ENCODE results near the gene SLC25A33.

The SLC25A33 gene

DNA sequence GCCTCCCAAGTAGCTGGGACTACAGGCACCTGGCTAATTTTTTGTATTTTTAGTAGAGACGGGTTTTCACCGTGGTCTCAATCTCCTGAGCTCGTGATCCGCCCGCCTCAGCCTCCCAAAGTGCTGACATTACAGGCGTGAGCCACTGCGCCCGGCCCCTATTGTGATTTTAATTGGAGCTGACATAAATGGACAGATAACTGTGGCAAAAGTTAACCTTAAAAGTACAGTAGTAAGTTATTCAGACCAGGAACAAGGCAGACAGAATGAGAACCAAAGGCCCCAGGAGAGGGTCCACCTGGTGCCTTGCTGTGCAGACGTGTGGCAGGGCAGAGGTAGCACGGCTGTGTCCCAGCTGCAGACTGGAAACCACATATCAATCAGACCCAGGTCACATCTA is 60.5 kb downstream of the SLC25A33 start:
- in situ Hi-C loops (cut with MboI; ENCODE audit: low sequenced_read_pairs), result no loop called here

- in situ Hi-C loops (cut with MboI; ENCODE audit: low sequenced_read_pairs), result no loop called here
These were observed 61.9 kb downstream of the SLC25A33 start for GRCh38 chr1:9600861-9601834.

GRCh38 chr1:9601942-9602793 is 62.9 kb downstream of the SLC25A33 start:
- in situ Hi-C loops (cut with MboI; ENCODE audit: low sequenced_read_pairs), result no loop called here

DNA sequence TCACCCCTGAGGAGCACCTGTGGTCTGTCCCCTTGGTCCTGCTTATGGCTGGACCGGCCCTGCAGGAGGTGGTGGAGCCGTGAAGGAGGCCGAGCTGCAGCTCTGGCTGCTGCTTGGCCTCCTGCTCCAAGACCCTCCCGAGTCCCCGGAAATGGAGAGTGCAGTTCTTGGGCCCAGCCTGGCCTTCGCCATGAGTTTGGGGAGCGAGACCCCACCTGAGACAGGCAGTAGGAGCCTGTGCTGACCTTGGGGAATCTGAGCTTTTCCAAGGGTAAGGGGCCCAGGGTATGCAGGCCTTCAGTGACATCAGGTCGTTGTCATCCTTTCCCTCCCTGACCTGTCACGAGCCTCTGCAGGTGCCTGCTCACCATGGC is 63.5 kb downstream of the SLC25A33 start:
- in situ Hi-C loops (cut with MboI; ENCODE audit: low sequenced_read_pairs), result no loop called here

- in situ Hi-C loops (cut with MboI; ENCODE audit: low sequenced_read_pairs), result no loop called here
These were observed 64.0 kb downstream of the SLC25A33 start for GRCh38 chr1:9603307-9603706.

DNA sequence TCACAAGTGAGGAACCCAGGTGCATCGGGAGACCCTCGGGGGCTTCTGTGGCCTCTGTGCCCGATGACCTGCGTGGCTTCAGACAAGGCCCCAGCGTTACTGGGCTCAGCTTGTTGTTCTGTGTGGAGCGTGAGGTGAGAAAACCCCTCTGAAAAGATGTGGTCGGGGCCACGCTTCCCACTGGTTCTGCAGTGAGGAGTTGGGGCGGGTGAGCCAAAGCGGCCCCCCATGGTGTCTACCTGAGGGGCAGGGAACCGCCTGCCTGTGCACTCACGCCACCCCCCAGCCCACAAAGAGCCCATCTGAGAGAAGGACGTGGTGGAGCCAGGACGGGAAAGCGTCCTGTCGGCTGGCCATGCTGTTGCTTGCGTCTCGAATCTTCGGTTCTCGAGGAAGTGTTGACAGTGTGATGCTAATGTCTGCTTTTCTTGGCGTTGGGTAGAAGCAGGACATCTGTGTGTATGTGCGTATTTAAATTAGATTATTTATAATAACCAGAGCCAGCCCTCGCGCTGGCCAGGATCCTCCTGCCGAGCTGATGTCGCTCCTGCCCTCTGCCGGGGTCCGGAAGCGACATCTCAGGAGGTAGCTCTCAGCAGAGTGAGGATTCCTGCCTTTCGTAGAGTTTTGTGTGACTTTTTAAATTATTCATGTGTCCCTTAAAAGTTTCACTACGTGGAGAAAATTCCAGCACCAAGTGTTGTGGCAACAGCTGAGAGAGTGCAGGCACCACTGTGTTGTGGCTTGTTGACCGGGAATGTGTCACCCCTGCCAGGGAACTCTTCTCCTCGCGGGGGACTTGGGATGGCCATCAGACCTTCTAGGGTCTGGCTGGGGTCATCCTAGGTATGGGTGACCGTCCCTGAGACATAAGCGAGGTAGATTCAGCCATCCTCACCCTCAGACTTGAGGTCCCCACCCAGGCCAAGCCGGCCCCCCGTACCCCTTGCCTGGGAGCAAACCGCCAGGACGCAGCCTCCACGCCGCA is 64.8 kb downstream of the SLC25A33 start:
- in situ Hi-C loops (cut with MboI; ENCODE audit: low sequenced_read_pairs), result no loop called here

DNA sequence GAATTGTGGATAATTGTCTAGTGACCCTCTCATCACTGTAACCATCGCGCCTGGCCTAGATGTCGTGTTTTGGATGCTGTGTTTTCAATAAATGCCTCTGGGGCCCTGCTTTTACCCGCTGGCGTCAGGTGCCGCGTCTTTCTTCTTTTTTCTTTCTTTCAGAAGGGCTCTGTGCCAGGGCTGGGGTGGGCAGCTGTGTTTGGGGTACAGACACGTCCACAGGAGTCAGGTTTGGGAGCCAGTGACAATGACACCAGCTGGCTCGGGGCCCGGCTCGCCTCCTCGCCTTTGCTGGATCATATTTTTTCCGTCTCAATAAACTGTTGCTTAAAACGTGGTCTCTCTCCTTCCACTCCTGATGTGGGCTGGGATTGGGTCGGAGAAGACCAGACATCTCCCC is 65.6 kb downstream of the SLC25A33 start:
- in situ Hi-C loops (cut with MboI; ENCODE audit: low sequenced_read_pairs), result no loop called here

- in situ Hi-C loops (cut with MboI; ENCODE audit: low sequenced_read_pairs), result no loop called here
These were observed 66.7 kb downstream of the SLC25A33 start for GRCh38 chr1:9605946-9606455.

GRCh38 chr1:9606458-9606857 is 67.2 kb downstream of the SLC25A33 start:
- in situ Hi-C loops (cut with MboI; ENCODE audit: low sequenced_read_pairs), result no loop called here

DNA sequence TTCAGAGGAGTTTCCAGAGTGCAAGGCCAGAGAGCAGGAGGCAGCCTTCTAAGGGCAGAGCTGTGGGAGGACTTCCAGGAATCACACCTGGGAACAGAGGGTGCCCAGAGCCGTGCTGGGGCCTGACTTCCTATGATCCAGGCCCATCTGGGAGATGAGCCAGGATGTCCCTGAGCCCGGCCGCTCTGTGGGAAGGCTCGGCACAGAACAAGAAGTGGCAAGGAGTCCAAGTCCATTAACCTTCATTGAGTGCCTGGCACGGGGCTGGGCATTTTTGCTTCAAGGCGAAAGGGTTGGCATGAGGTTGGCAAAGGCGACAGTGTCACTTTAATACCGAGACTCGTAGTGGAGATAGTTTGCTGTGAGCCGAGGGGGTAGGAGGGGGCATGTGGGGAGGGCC is 67.7 kb downstream of the SLC25A33 start:
- in situ Hi-C loops (cut with MboI; ENCODE audit: low sequenced_read_pairs), result no loop called here

DNA sequence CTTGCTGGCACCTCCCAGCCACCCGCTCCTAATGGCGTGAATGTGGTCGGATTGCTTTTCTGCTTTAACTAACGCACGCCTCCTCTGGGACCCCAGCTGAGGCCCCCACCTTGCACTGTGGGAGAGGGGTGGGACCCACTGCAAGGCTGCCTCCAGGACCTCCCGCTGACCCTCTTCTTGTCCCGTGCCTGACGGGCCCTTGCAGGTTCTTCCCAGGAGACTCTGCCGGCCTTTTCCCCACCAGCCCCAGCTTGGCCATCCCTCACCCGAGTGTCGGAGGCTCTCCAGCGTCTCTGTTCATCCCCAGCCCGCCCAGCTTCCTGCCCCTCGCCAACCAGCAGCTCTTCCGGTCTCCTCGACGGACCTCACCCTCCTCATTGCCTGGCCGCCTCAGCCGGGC is 68.1 kb downstream of the SLC25A33 start:
- in situ Hi-C loops (cut with MboI; ENCODE audit: low sequenced_read_pairs), result no loop called here

GRCh38 chr1:9609998-9610397 is 70.7 kb downstream of the SLC25A33 start:
- in situ Hi-C loops (cut with MboI; ENCODE audit: low sequenced_read_pairs), result no loop called here

DNA sequence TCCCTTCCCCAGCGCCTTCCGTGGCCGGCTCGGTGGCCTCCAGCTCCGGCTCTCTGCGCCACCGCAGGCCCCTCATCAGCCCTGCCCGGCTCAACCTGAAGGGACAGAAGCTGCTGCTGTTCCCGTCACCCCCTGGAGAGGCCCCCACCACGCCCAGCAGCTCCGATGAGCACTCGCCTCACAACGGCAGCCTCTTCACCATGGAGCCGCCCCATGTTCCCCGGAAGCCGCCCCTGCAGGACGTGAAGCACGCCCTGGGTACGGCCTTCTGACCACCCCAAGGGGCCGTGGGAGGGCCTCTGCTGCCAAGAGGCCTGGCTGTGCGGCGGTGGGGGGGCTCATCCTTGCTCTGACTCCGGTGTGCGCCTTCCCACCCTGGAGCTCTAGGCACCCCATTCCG is 71.3 kb downstream of the SLC25A33 start:
- in situ Hi-C loops (cut with MboI; ENCODE audit: low sequenced_read_pairs), result no loop called here

DNA sequence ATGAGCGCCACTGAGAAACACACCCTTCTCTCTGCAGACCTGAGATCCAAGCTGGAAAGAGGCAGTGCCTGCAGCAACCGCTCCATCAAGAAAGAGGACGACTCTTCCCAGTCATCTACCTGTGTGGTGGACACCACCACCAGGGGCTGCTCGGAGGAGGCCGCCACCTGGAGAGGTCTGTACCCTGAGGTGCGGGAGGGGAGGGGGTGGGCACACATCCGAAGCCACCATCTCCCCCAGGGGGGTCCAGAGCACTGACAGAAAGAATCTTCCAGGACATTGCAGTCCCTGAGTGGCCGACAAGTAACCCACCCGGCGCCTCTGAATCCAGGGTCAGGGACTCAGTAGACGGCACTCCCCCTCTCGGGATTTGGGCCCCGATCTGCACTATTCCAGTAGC is 72.5 kb downstream of the SLC25A33 start:
- in situ Hi-C loops (cut with MboI; ENCODE audit: low sequenced_read_pairs), result no loop called here

DNA sequence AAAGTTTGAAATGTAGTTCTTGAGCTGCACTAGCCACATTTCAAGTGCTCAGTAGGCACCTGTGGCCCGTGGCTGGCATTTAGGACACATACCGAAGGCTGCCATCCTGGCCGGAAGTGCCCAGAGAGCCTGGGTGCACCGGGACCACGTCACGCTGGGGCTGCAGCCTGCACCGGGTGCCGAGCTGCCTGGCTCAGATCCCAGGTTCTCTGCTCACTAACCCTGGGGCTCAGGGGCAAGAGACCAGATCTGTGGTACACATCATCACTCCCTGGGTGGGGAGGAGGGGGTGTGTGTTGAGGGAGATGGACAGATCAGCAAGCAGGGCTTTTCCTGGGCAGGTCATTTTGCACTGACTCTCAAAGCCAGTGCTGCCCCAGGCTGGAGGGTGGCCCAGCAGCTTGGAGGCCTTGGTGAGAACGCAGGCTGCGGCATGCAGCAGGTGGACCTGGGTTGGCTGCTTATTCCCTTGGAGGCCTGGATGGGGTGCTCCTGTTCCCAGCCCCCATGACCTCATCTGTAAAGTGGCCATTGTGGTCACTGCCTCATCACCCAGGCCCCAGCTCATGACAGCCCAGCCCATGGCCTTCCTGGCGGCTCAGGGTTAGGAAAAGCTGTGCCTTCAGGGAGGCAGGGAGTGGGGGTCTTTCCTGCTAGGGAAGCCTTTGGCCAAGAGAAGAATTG is 73.0 kb downstream of the SLC25A33 start:
- in situ Hi-C loops (cut with MboI; ENCODE audit: low sequenced_read_pairs), result no loop called here

GRCh38 chr1:9612871-9613624 is 73.8 kb downstream of the SLC25A33 start:
- in situ Hi-C loops (cut with MboI; ENCODE audit: low sequenced_read_pairs), result no loop called here

DNA sequence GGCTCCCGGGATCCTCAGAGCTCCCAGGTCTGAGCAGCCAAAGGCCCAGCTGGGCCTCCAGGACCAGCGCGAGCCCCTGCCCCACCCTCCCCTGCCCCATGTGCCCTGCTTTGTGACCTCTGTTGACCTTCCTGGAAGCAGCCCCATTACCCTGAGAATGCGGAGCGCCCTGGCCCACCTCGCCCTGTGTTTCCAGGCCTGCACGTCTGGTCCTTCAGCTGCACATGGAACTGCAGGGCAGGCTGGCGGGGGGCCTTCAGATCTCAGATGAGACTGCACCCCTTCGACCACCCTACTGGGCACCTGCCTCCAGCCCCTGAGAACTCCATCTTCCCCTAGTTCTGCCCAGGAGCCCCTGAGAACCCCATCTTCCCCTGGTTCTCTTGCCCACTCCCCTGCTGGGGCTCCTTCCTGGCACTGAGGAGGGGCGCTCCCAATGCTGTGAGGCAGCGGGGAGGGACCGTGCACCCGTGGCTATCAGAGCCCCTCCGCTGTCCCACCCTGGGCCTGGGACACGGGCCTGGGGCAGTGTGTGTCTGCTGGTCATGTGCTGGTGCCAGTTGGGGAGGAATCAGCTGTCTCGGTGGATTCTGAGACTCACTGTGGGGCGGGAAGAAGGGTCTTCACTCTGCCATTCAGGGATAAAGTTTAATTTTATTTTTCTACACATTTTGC is 74.5 kb downstream of the SLC25A33 start:
- in situ Hi-C loops (cut with MboI; ENCODE audit: low sequenced_read_pairs), result no loop called here

- in situ Hi-C loops (cut with MboI; ENCODE audit: low sequenced_read_pairs), result no loop called here
These were observed 76.2 kb downstream of the SLC25A33 start for GRCh38 chr1:9615316-9616063.

Measured in HL-60/S4 (cell line).